Colonic mucosa (tissue), 4 donors: Measurements from ENCODE around the gene TRPM3. TPM values are rescaled to one million over a fixed set of nuclear protein-coding genes. Genes with fewer than 3 reads are reported as not detected.

Source experiments
- DNase-seq: peaks from one replicate; pipeline ENCODE4 v3.0.0-alpha.2; 2020
- H3K27ac ChIP-seq: fragments of 200-600 bp; one replicate; pipeline ENCODE4 v1.8.0; 2021
- H3K27me3 ChIP-seq: fragments of 200-600 bp; one replicate; pipeline ENCODE4 v1.8.0; 2021
- H3K36me3 ChIP-seq: fragments of 200-600 bp; one replicate; pipeline ENCODE4 v1.8.0; 2021
- H3K4me1 ChIP-seq: fragments of 200-600 bp; one replicate; pipeline ENCODE4 v1.8.0; 2021; ENCODE audit warnings: mild to moderate bottlenecking
- H3K4me3 ChIP-seq: fragments of 200-600 bp; one replicate; pipeline ENCODE4 v1.8.0; 2021
- H3K9ac ChIP-seq, 2 donors: one replicate each; pipeline ENCODE4 v1.7.0; 2013; ENCODE audit warnings: control low read depth in 2 of 2, low read depth in 2 of 2, low read length in 2 of 2
- H3K9me3 ChIP-seq: fragments of 200-600 bp; one replicate; pipeline ENCODE4 v1.8.0; 2021
- intact Hi-C: fragments of 100-400 bp; cut with DNase I; formaldehyde crosslinking; loops from one replicate; pipeline ENCODE4 v1.14.1; 2022
- total RNA-seq, 2 donors: library from RNA; stranded (reverse); fragmentation: NEBNext Ultra II Directional in 1 of 2; extraction: Animal tissue kit (Norgen Biotek cat#: 25700) in 1 of 2; gene quantifications; one replicate each; pipeline ENCODE4 v1.2.1, GENCODE V29; 2021
- TF ChIP-seq, protein P1 (sequence below): fragments of 200-600 bp; IDR thresholded peaks from one replicate; pipeline ENCODE4 v1.8.0; 2022; ENCODE audit warnings: antibody characterized with exemption, mild to moderate bottlenecking
- donor health status: healthy.
- donor health status: DM: no; HTN: no; CAD: no.
- donor health status: DM: no; HTN: no; CAD: no.

Gene TRPM3
- total RNA-seq, 2 donors from 2014 or later, result 0.32 to 0.35 TPM

DNA sequence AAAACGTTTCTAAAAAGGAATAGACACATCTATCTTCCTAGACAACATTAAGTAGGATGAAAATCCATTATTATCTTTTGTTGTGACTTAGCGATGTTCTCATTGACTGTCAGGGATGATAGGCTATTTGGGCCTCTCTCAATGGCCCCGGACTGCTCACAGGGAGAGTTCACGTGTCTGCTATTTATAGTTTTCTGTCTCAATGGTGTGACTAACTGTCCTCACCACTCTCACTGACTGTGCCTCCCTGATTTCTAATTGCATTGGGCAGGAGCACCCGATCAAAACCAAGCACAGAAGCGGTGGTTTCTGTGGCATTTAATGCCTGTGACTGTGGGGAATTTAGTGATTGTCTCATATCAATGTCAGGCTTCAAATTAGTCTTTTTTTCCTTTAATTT lies 420.3 kb downstream of the TRPM3 start:
- Histone ChIP-seq H3K4me1 (no peaks in the 10 kb centered on the region), H3K9ac (no peak overlapping the region), H3K36me3 (no peaks in the 10 kb centered on the region), H3K27ac (no peak overlapping the region), H3K4me3 (no peak overlapping the region), H3K27me3 (no peaks in the 10 kb centered on the region), H3K9me3 (no peaks in the 10 kb centered on the region)
- TF ChIP-seq, protein P1, sequence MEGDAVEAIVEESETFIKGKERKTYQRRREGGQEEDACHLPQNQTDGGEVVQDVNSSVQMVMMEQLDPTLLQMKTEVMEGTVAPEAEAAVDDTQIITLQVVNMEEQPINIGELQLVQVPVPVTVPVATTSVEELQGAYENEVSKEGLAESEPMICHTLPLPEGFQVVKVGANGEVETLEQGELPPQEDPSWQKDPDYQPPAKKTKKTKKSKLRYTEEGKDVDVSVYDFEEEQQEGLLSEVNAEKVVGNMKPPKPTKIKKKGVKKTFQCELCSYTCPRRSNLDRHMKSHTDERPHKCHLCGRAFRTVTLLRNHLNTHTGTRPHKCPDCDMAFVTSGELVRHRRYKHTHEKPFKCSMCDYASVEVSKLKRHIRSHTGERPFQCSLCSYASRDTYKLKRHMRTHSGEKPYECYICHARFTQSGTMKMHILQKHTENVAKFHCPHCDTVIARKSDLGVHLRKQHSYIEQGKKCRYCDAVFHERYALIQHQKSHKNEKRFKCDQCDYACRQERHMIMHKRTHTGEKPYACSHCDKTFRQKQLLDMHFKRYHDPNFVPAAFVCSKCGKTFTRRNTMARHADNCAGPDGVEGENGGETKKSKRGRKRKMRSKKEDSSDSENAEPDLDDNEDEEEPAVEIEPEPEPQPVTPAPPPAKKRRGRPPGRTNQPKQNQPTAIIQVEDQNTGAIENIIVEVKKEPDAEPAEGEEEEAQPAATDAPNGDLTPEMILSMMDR, result no peak
- intact Hi-C loops, result no loop called here
- no peak for DNase-seq

DNA sequence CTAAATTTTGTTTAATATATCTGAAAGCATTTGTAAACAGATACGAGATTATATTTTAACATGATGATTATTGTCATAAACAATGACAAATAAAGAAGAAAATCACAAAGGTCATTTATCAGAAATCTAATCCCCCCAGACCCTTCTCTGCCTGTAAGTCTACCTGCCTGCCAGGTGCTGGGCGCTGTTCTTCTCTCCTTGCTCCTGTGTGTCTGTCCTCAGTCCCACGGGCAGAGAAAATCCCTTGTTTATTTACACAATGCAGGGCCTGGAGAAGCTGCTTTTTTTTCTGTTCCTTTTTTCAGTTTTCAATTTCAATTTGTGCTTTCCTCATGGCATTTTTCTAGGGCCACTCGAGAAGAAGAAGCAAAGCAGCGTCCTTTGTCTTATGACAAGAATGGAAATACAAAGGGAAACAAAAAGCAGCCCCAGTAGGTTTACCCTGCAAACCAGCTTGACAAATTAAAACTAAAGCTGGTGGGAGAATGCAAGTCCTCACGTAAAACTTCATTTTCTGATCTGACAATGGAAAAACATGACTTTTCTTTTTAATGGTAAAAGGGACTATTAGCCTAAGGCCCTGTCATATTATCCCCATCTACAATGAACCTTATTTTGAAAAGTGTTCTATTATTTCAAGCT lies 424.6 kb downstream of the TRPM3 start:
- Histone ChIP-seq H3K4me3 (no peak overlapping the region), H3K9ac (no peak overlapping the region), H3K27me3 (no peaks in the 10 kb centered on the region), H3K27ac (no peak overlapping the region), H3K9me3 (no peaks in the 10 kb centered on the region), H3K36me3 (no peaks in the 10 kb centered on the region), H3K4me1 (no peaks in the 10 kb centered on the region)
- TF ChIP-seq, protein P1, result no peak
- intact Hi-C loops, result no loop called here
- no peak for DNase-seq

- H3K4me1 ChIP-seq, result no peaks in the 10 kb centered on the region
- H3K27ac ChIP-seq, result no peak overlapping the region
- H3K9me3 ChIP-seq, result no peaks in the 10 kb centered on the region
- no peaks in the 10 kb centered on the region for H3K27me3 ChIP-seq
- DNase-seq, result no peak
- H3K36me3 ChIP-seq, result no peaks in the 10 kb centered on the region
- TF ChIP-seq, protein P1, result no peak
- no peak overlapping the region for H3K9ac ChIP-seq
- H3K4me3 ChIP-seq, result no peak overlapping the region
- intact Hi-C loops, result no loop called here
Observed at GRCh38 chr9:70694758-70695157, 426.7 kb downstream of the TRPM3 start.

- Histone ChIP-seq H3K27me3 (no peaks in the 10 kb centered on the region), H3K27ac (no peak overlapping the region), H3K9ac (no peak overlapping the region), H3K9me3 (no peaks in the 10 kb centered on the region), H3K36me3 (no peaks in the 10 kb centered on the region), H3K4me3 (no peak overlapping the region), H3K4me1 (no peaks in the 10 kb centered on the region)
- no peak for DNase-seq
- intact Hi-C loops, result no loop called here
- TF ChIP-seq, protein P1, result no peak
Observed at GRCh38 chr9:70693186-70693585, 428.2 kb downstream of the TRPM3 start.

DNA sequence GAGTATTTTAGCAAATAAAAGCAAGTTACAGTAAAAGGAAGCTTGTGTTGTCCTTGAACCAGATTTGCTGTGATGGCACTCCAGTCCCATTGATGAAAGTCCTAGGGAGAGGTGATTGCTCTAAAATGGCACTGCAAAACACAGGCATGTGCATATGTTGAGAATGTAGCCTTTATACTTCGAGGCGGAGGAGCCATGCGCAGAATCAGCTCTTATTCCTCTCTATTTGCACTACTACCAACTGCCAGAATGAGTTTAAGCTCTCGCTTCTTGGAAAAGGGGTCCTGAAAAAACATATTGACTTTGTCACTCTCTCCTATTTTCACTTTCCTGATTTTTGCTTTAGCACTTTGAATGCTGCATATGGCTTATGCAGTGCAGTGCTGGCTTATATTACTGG lies 429.0 kb downstream of the TRPM3 start:
- Histone ChIP-seq H3K27me3 (no peaks in the 10 kb centered on the region), H3K4me1 (no peaks in the 10 kb centered on the region), H3K9me3 (no peaks in the 10 kb centered on the region), H3K36me3 (no peaks in the 10 kb centered on the region), H3K9ac (no peak overlapping the region), H3K4me3 (no peak overlapping the region), H3K27ac (no peak overlapping the region)
- no peak for DNase-seq
- intact Hi-C loops, result no loop called here
- TF ChIP-seq, protein P1, result no peak
